ENCODE measurements around the gene KLHL17. TPM values are rescaled to one million over a fixed set of nuclear protein-coding genes. Genes with fewer than 3 reads are reported as not detected.

KLHL17 gene
- total and polyA plus RNA-seq, 9 of the 15 experiments (the other 6 are each of a cell fraction or from before 2014, with no cell fraction given): 0.14 to 84.8 (median 13.0) TPM

DNA sequence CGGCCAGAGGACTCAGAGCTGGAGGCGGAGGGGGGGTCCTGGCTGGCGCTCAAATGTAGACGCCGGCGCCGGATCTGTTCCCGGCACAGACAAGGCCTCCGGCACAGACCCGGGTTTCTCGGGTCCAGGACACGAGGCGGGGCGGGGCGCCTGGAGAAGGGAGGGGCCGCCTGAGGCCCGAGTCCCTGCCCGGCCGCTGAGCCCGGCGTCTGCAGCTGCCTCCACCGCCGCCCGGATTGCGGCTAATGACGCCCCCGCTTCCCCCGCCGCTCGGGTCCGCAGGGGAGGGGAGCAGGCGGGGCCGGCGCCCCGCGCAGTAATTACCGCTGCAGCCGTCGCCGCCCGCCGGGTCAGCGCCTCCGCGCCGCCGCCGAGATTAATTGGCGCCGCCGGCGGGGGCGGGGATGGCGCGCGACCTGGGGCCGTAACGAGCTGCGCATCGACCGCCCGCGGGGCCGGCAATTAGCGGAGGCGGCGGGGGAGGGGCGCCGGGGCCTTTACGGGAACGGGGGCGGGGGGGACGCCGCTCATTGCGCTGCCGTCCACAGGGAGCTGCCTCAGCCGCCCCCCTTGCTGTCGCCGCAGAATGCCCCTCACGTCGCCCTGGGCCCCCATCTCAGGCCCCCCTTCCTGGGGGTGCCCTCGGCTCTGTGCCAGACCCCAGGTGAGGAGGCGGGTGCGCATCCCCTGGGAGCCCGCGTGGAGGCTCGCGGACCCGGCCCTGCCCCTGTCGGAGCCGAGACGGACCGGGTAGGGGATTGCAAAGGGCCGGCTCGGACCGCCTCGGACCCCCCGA is 18.6 kb upstream of the KLHL17 start (continued):
- TF ChIP-seq, protein P1, sequence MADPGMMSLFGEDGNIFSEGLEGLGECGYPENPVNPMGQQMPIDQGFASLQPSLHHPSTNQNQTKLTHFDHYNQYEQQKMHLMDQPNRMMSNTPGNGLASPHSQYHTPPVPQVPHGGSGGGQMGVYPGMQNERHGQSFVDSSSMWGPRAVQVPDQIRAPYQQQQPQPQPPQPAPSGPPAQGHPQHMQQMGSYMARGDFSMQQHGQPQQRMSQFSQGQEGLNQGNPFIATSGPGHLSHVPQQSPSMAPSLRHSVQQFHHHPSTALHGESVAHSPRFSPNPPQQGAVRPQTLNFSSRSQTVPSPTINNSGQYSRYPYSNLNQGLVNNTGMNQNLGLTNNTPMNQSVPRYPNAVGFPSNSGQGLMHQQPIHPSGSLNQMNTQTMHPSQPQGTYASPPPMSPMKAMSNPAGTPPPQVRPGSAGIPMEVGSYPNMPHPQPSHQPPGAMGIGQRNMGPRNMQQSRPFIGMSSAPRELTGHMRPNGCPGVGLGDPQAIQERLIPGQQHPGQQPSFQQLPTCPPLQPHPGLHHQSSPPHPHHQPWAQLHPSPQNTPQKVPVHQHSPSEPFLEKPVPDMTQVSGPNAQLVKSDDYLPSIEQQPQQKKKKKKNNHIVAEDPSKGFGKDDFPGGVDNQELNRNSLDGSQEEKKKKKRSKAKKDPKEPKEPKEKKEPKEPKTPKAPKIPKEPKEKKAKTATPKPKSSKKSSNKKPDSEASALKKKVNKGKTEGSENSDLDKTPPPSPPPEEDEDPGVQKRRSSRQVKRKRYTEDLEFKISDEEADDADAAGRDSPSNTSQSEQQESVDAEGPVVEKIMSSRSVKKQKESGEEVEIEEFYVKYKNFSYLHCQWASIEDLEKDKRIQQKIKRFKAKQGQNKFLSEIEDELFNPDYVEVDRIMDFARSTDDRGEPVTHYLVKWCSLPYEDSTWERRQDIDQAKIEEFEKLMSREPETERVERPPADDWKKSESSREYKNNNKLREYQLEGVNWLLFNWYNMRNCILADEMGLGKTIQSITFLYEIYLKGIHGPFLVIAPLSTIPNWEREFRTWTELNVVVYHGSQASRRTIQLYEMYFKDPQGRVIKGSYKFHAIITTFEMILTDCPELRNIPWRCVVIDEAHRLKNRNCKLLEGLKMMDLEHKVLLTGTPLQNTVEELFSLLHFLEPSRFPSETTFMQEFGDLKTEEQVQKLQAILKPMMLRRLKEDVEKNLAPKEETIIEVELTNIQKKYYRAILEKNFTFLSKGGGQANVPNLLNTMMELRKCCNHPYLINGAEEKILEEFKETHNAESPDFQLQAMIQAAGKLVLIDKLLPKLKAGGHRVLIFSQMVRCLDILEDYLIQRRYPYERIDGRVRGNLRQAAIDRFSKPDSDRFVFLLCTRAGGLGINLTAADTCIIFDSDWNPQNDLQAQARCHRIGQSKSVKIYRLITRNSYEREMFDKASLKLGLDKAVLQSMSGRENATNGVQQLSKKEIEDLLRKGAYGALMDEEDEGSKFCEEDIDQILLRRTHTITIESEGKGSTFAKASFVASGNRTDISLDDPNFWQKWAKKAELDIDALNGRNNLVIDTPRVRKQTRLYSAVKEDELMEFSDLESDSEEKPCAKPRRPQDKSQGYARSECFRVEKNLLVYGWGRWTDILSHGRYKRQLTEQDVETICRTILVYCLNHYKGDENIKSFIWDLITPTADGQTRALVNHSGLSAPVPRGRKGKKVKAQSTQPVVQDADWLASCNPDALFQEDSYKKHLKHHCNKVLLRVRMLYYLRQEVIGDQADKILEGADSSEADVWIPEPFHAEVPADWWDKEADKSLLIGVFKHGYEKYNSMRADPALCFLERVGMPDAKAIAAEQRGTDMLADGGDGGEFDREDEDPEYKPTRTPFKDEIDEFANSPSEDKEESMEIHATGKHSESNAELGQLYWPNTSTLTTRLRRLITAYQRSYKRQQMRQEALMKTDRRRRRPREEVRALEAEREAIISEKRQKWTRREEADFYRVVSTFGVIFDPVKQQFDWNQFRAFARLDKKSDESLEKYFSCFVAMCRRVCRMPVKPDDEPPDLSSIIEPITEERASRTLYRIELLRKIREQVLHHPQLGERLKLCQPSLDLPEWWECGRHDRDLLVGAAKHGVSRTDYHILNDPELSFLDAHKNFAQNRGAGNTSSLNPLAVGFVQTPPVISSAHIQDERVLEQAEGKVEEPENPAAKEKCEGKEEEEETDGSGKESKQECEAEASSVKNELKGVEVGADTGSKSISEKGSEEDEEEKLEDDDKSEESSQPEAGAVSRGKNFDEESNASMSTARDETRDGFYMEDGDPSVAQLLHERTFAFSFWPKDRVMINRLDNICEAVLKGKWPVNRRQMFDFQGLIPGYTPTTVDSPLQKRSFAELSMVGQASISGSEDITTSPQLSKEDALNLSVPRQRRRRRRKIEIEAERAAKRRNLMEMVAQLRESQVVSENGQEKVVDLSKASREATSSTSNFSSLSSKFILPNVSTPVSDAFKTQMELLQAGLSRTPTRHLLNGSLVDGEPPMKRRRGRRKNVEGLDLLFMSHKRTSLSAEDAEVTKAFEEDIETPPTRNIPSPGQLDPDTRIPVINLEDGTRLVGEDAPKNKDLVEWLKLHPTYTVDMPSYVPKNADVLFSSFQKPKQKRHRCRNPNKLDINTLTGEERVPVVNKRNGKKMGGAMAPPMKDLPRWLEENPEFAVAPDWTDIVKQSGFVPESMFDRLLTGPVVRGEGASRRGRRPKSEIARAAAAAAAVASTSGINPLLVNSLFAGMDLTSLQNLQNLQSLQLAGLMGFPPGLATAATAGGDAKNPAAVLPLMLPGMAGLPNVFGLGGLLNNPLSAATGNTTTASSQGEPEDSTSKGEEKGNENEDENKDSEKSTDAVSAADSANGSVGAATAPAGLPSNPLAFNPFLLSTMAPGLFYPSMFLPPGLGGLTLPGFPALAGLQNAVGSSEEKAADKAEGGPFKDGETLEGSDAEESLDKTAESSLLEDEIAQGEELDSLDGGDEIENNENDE (IDR thresholded peaks at IDR 0.05; ENCODE audit: low read depth, low read length): no peak
- TF ChIP-seq HOXB6 (CRISPR knock-in tag; IDR thresholded peaks at IDR 0.05; ENCODE audit: borderline replicate concordance) (no peak), MED1 (CRISPR knock-in tag; IDR thresholded peaks at IDR 0.05; ENCODE audit: borderline replicate concordance) (no peak), EP300 (IDR thresholded peaks at IDR 0.05; ENCODE audit: low read length) (0 out of 2 replicates have a peak, but pooled peaks have one; percentile 8), RHOXF2B (CRISPR knock-in tag; conservative IDR thresholded peaks at IDR 0.05) (no peak), ZBTB11 (CRISPR knock-in tag; IDR thresholded peaks at IDR 0.05) (no peak), LARP7 (IDR thresholded peaks at IDR 0.05) (no peak), MTA1 (IDR thresholded peaks at IDR 0.05; ENCODE audit: borderline replicate concordance) (no peak)
- TF ChIP-seq, protein P2, sequence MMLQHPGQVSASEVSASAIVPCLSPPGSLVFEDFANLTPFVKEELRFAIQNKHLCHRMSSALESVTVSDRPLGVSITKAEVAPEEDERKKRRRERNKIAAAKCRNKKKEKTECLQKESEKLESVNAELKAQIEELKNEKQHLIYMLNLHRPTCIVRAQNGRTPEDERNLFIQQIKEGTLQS (IDR thresholded peaks at IDR 0.05): no peak
- TF ChIP-seq, protein P2 (CRISPR knock-in tag; conservative IDR thresholded peaks at IDR 0.05): no peak
